H1 (cell line): ENCODE results near the gene MEI1. TPM values are rescaled to one million over a fixed set of nuclear protein-coding genes. Genes with fewer than 3 reads are reported as not detected.
A peak's percentile ranks its signal among the peaks of the same experiment; 100 is the strongest.

Experiments
- CTCF ChIA-PET: fragments of 300-600 bp; sonication (Branson Sonifier 250); formaldehyde crosslinking; loops from one replicate; lab custom pipeline; 2021; ENCODE audit not compliant: partially characterized antibody; lab: Charles Lee
- POLR2A ChIA-PET: fragments of 300-600 bp; sonication (Branson Sonifier 250); formaldehyde crosslinking; loops from one replicate; lab custom pipeline; 2021; ENCODE audit warnings: inconsistent platforms; ENCODE audit not compliant: partially characterized antibody; lab: Charles Lee
- DNase-seq, 2 experiments: peaks; one replicate each; pipeline versions ENCODE4 v3.0.0 to v3.0.0-alpha.2; 2010 to 2022; ENCODE audit warnings: low spot score in 2 of 2, low read depth in 1 of 2, mixed read lengths in 1 of 2
- FAIRE-seq: peaks from 2 replicates; lab custom pipeline; 2011; peaks lifted over from hg19 to GRCh38; lab: Jason Lieb, UNC
- H2AFZ ChIP-seq: 2 replicates; pipeline ENCODE4 v1.8.1; 2012; ENCODE audit warnings: low read length, inconsistent platforms
- H2AK5ac ChIP-seq: 2 replicates; pipeline ENCODE4 v1.6.1; 2013; ENCODE audit warnings: low read depth, low read length
- H2BK120ac ChIP-seq: replicated peaks from 2 replicates; pipeline ENCODE3; 2013; ENCODE audit warnings: low read depth, low read length, inconsistent platforms
- H2BK12ac ChIP-seq: 2 replicates; pipeline ENCODE4 v1.6.1; 2013; ENCODE audit warnings: low read depth, low read length
- H2BK15ac ChIP-seq: 2 replicates; pipeline ENCODE4 v1.6.1; 2013; ENCODE audit warnings: low read length
- H2BK20ac ChIP-seq: 2 replicates; pipeline ENCODE4 v1.6.1; 2013; ENCODE audit warnings: low read length
- H2BK5ac ChIP-seq: 2 replicates; pipeline ENCODE4 v1.6.1; 2013; ENCODE audit warnings: low read depth, low read length
- H3K14ac ChIP-seq: 2 replicates; pipeline ENCODE4 v1.6.1; 2013; ENCODE audit warnings: inconsistent platforms; ENCODE audit not compliant: insufficient read length
- H3K18ac ChIP-seq: 2 replicates; pipeline ENCODE4 v1.6.1; 2013; ENCODE audit warnings: low read length; ENCODE audit errors: extremely low read depth
- H3K23ac ChIP-seq: 2 replicates; pipeline ENCODE4 v1.6.1; 2013; ENCODE audit warnings: inconsistent platforms; ENCODE audit not compliant: insufficient read length
- H3K23me2 ChIP-seq: 2 replicates; pipeline ENCODE4 v1.6.1; 2013; ENCODE audit warnings: low read depth, low read length
- H3K27ac ChIP-seq: 2 replicates; pipeline ENCODE4 v1.6.1; 2011; ENCODE audit warnings: low read depth, low read length, inconsistent platforms
- H3K27me3 ChIP-seq, 4 experiments: replicated peaks in 1 of 4; 1 replicate in 1 of 4; 2 replicates in 3 of 4; pipeline versions ENCODE4 v1.6.1 to v1.8.1; 2011 to 2013; ENCODE audit warnings: low read length in 3 of 4, mild to moderate bottlenecking in 3 of 4, inconsistent platforms in 2 of 4, mixed read lengths in 2 of 4, moderate library complexity in 1 of 4; ENCODE audit not compliant: control insufficient read depth in 3 of 4, insufficient read depth in 3 of 4; ENCODE audit errors: extremely low read depth in 1 of 4
- H3K36me3 ChIP-seq, 4 experiments: 2 replicates each; pipeline versions ENCODE4 v1.6.1 to v1.8.1; 2011 to 2013; ENCODE audit warnings: mild to moderate bottlenecking in 4 of 4, low read length in 3 of 4, moderate library complexity in 2 of 4, control low read depth in 1 of 4, inconsistent platforms in 1 of 4; ENCODE audit not compliant: insufficient read depth in 4 of 4, control insufficient read depth in 2 of 4
- H3K4ac ChIP-seq: replicated peaks from 2 replicates; pipeline ENCODE3; 2013; ENCODE audit warnings: low read length, low read depth, mixed read lengths, inconsistent platforms; ENCODE audit not compliant: insufficient read length
- H3K4me1 ChIP-seq, 4 experiments: replicated peaks in 1 of 4; 1 replicate in 1 of 4; 2 replicates in 3 of 4; pipeline versions ENCODE4 v1.6.1 to v1.8.1; 2011 to 2013; ENCODE audit warnings: low read length in 3 of 4, inconsistent platforms in 2 of 4, mixed read lengths in 1 of 4; ENCODE audit not compliant: insufficient read depth in 4 of 4, control insufficient read depth in 3 of 4
- H3K4me2 ChIP-seq, 2 experiments: 2 replicates each; pipeline versions ENCODE4 v1.6.1 to v1.8.1; 2011 to 2013; ENCODE audit warnings: low read depth in 2 of 2, low read length in 2 of 2, control low read depth in 1 of 2, inconsistent platforms in 1 of 2, mild to moderate bottlenecking in 1 of 2; ENCODE audit not compliant: insufficient read depth in 1 of 2
- H3K4me3 ChIP-seq, 4 experiments: fragments of 200-600, 300-600 bp in 1 of 4; sonication (generic), shearing (Covaris generic), sonication (Bioruptor Twin) in 1 of 4; 2 replicates each; pipeline versions ENCODE4 v1.5.1 to v1.8.1; 2011 to 2016; ENCODE audit warnings: low read length in 4 of 4, low read depth in 3 of 4, control low read depth in 2 of 4, inconsistent platforms in 2 of 4, mild to moderate bottlenecking in 2 of 4, mixed read lengths in 1 of 4, moderate library complexity in 1 of 4; ENCODE audit not compliant: insufficient read depth in 2 of 4; ENCODE audit errors: extremely low read depth in 1 of 4
- H3K56ac ChIP-seq: replicated peaks from 2 replicates; pipeline ENCODE3; 2013; ENCODE audit warnings: low read depth, mild to moderate bottlenecking, mixed read lengths, low read length, inconsistent platforms; ENCODE audit not compliant: insufficient read length
- H3K79me1 ChIP-seq: 2 replicates; pipeline ENCODE4 v1.6.1; 2013; ENCODE audit warnings: low read depth, low read length, control low read depth
- H3K79me2 ChIP-seq, 2 experiments: 2 replicates each; pipeline versions ENCODE4 v1.6.1 to v1.8.1; 2012 to 2013; ENCODE audit warnings: low read length in 2 of 2, mild to moderate bottlenecking in 2 of 2, inconsistent platforms in 1 of 2; ENCODE audit not compliant: insufficient read depth in 2 of 2, control insufficient read depth in 1 of 2
- H3K9ac ChIP-seq, 4 experiments: replicated peaks in 1 of 4; 1 replicate in 1 of 4; 2 replicates in 3 of 4; pipeline versions ENCODE4 v1.6.1 to v1.8.1; 2011 to 2013; ENCODE audit warnings: low read depth in 3 of 4, low read length in 3 of 4, control low read depth in 2 of 4, mild to moderate bottlenecking in 2 of 4, moderate library complexity in 2 of 4, inconsistent platforms in 1 of 4; ENCODE audit errors: extremely low read depth in 1 of 4
- H3K9me3 ChIP-seq, 2 experiments: 2 replicates each; pipeline versions ENCODE4 v1.6.1 to v1.8.1; 2012 to 2013; ENCODE audit warnings: mild to moderate bottlenecking in 2 of 2, moderate library complexity in 2 of 2, control low read depth in 1 of 2, inconsistent platforms in 1 of 2, low read depth in 1 of 2, low read length in 1 of 2, mixed read lengths in 1 of 2; ENCODE audit not compliant: insufficient read depth in 2 of 2
- H4K20me1 ChIP-seq, 2 experiments: replicated peaks in 1 of 2; 2 replicates each; pipeline versions ENCODE3 to v1.8.1; 2011 to 2013; ENCODE audit warnings: inconsistent platforms in 2 of 2, low read length in 2 of 2, mild to moderate bottlenecking in 1 of 2; ENCODE audit not compliant: insufficient read depth in 2 of 2, control insufficient read depth in 1 of 2
- H4K5ac ChIP-seq: 2 replicates; pipeline ENCODE4 v1.6.1; 2013; ENCODE audit warnings: low read length, low read depth, mixed read lengths, inconsistent platforms; ENCODE audit not compliant: insufficient read length
- H4K8ac ChIP-seq: 2 replicates; pipeline ENCODE4 v1.8.0; 2013; ENCODE audit warnings: mild to moderate bottlenecking, moderate library complexity, low read length, inconsistent platforms; ENCODE audit not compliant: insufficient read depth; ENCODE audit errors: extremely low read depth
- H4K91ac ChIP-seq: replicated peaks from 2 replicates; pipeline ENCODE3; 2013; ENCODE audit warnings: low read length, mixed read lengths, inconsistent platforms; ENCODE audit not compliant: insufficient read length
- BRCA1 ChIP-seq: IDR thresholded peaks from 2 replicates; pipeline ENCODE4 v1.6.1; 2012; ENCODE audit warnings: low read depth, low read length, improper control_type of control experiment
- POLR2AphosphoS5 ChIP-seq: IDR thresholded peaks from 2 replicates; pipeline ENCODE4 v1.6.1; 2011; ENCODE audit warnings: low read depth, low read length
- WGBS, 2 experiments: shearing (Covaris generic) in 1 of 2; methylation state at CpG; one replicate each; pipeline versions ENCODE4 v1.1.6 to v1.1.7; 2013 to 2015; ENCODE audit warnings: low lambda C conversion rate in 2 of 2, mixed read lengths in 2 of 2, inconsistent platforms in 1 of 2, low coverage in 1 of 2, missing lambda C conversion rate in 1 of 2; ENCODE audit not compliant: insufficient replicate concordance in 2 of 2, insufficient coverage in 1 of 2, insufficient read length in 1 of 2; ENCODE audit errors: extremely low coverage in 1 of 2, missing lambda C conversion rate in 1 of 2; 5-methylcytosine and 5-hydroxymethylcytosine counted together
- polyA plus RNA-seq, 7 experiments: library from polyadenylated mRNA; depleted of rRNA in 3 of 7; stranded (reverse) in 5 of 7; unstranded in 2 of 7; fragments of >200 nt in 5 of 7; fragments of 200-250 nt in 2 of 7; gene quantifications; 1 replicate in 5 of 7; 2 replicates in 1 of 7; 4 replicates in 1 of 7; pipeline versions ENCODE4 v1.2.1 to v1.2.3, GENCODE V29; 2011 to 2013; ENCODE audit warnings: missing spikeins in 2 of 7, mixed read lengths in 2 of 7
- total RNA-seq: library from RNA; stranded (reverse); fragmentation: NEBNext Ultra II Directional; extraction: Animal tissue kit (Norgen Biotek cat#: 25700); gene quantifications from 2 replicates; pipeline ENCODE4 v1.2.1, GENCODE V29; 2021

Gene MEI1
- total and polyA plus RNA-seq, 2 of the 8 experiments (the other 6 are each of a cell fraction or from before 2014, with no cell fraction given): 0.27 to 0.54 TPM

DNA sequence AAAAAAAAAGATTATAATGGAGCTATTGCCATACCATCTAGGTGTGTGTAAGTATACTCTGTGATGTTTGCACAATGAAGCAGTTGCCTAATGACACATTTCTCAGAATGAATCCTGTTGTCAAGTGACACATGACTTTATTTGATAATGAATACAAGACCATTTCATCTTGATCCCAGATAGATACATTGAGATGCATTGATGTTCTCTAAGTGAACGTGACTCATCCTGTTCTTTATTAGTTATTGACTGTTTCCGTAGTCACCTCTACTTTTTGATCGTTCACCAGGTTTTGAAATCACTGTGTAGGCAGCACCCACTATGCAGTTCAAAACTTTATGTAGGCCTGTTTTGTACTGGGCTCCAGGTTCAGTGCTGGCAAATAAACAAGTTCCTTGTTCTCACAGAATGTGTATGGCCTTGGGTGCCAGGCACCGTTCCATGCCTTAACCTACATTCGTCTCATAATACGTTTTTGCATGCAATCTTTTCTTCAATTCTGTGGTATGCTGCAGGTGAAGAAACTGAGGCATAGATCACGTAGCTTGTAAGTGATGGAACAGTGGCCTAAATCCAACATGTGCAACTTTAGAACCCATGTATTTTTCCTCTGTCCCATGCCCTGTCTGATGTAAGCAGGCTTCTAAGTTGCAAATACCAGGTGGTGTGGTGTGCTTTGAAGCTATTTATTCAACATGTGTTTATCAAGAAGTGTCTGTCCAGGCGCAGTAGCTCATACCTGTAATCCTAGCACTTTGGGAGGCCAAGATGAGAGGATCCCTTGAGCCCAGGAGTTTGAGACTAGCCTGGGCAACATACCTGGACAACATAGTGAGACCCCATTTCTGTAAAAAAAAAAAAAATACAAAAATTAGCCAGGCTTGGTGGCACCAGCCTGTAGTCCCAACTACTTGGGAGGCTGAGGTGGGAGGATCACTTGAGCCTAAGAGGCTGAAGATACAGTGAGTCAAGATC lies 144.0 kb downstream of the MEI1 start:
- peaks cover 0 to 39% (median 13%) of the 10 kb centered on the region in 4 experiments; a peak in 6 of 8 replicates for H3K36me3 ChIP-seq
- POLR2A ChIA-PET: interaction anchor here (0.8 to 8.7 kb wide), 2 partner anchors 10 to 11 kb away, joined by 4 to 85 read pairs; partner anchors contain the start of gene SREBF2
- CTCF ChIA-PET: interaction anchor here (0.7 to 2.2 kb wide), 9 partner anchors 8 to 147 kb away, joined by 3 to 7 read pairs (median 4); partner anchors contain the start of gene SREBF2

More for the DNA sequence above, 144.0 kb downstream of the MEI1 start:
- no peak overlapping the region for H4K8ac ChIP-seq
- no peak overlapping the region for H3K23ac ChIP-seq
- no peak for DNase-seq
- 90% methylated on average over 8 of the region's 8 CpGs; no CpG with 5 or more reads in 1 of the 2 experiments for WGBS, 2 experiments
- no peak for FAIRE-seq
- peaks cover 22 to 46% of the 10 kb centered on the region in 2 experiments for H4K20me1 ChIP-seq
- no peak overlapping the region for H2AFZ ChIP-seq
- no peak overlapping the region for H3K56ac ChIP-seq
- no peak overlapping the region for H4K91ac ChIP-seq
- H2BK12ac ChIP-seq: no peak overlapping the region
- TF ChIP-seq BRCA1: no peak
- 0 out of 2 replicates have a peak, but pooled peaks have one; percentile 24 for TF ChIP-seq POLR2AphosphoS5
- H3K23me2 ChIP-seq: no peaks in the 10 kb centered on the region
- no peak overlapping the region for H2BK20ac ChIP-seq
- H3K9me3 ChIP-seq: no peaks in the 10 kb centered on the region
- no peak overlapping the region for H3K14ac ChIP-seq
- no peak overlapping the region for H2BK120ac ChIP-seq
- H3K4me3 ChIP-seq: no peak overlapping the region
- no peak overlapping the region for H2BK5ac ChIP-seq
- H3K4me2 ChIP-seq: peak overlapping the region in 1 of 2 experiments; percentile 35; a peak in 1 of 4 replicates
- H3K4me1 ChIP-seq: peaks cover 11 to 39% (median 27%) of the 10 kb centered on the region in 4 experiments
- peaks cover 55 to 99% of the 10 kb centered on the region in 2 experiments for H3K79me2 ChIP-seq
- H3K27ac ChIP-seq: no peak overlapping the region
- no peak overlapping the region for H3K4ac ChIP-seq
- H2AK5ac ChIP-seq: peak overlapping the region; percentile 3; the same call in 1 of the 2 replicates
- H3K18ac ChIP-seq: no peak overlapping the region
- H2BK15ac ChIP-seq: no peak overlapping the region
- peaks cover 34% of the 10 kb centered on the region for H3K79me1 ChIP-seq
- no peak overlapping the region for H4K5ac ChIP-seq
- no peaks in the 10 kb centered on the region for H3K27me3 ChIP-seq
- no peak overlapping the region for H3K9ac ChIP-seq
